Measurements from ENCODE around the gene CFAP91.

DNA sequence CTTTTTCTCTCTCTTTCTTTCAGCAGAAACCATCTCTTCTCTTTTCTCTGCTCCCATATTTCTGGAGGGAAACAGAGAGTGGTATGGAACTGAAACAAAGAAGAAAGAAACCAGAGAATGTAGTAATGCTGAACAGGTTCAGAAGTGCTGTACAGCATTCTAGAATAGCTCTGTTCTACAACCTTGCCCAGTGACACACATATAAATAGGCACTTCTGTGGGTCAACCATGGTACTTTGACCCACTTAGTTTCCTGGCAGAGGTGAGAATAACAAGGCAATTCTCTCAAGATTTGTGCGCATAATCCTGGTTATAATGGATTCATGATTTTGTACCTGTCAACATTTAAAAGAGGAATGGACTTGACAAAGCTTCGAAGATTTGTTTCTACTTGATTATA is 12.3 kb downstream of the CFAP91 start:
- no peak for TF ChIP-seq POLR2A (IDR thresholded peaks at IDR 0.05)
- TF ChIP-seq, protein P1, sequence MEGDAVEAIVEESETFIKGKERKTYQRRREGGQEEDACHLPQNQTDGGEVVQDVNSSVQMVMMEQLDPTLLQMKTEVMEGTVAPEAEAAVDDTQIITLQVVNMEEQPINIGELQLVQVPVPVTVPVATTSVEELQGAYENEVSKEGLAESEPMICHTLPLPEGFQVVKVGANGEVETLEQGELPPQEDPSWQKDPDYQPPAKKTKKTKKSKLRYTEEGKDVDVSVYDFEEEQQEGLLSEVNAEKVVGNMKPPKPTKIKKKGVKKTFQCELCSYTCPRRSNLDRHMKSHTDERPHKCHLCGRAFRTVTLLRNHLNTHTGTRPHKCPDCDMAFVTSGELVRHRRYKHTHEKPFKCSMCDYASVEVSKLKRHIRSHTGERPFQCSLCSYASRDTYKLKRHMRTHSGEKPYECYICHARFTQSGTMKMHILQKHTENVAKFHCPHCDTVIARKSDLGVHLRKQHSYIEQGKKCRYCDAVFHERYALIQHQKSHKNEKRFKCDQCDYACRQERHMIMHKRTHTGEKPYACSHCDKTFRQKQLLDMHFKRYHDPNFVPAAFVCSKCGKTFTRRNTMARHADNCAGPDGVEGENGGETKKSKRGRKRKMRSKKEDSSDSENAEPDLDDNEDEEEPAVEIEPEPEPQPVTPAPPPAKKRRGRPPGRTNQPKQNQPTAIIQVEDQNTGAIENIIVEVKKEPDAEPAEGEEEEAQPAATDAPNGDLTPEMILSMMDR (IDR thresholded peaks at IDR 0.05), result no peak

Measured in body of pancreas (tissue), 4 donors.